Naive thymus-derived CD8-positive, alpha-beta T cell (primary cell): ENCODE measurements around the gene COG4. TPM values are rescaled to one million over a fixed set of nuclear protein-coding genes. Genes with fewer than 3 reads are reported as not detected.

Experiments used
- ATAC-seq, 2 donors: fragments of 150-1000 bp; cut with Tn5 transposase in 1 of 2; sonication (Bioruptor Pico), chemical (Tn5 transposase) in 1 of 2; 1 replicate in 1 of 2; 2 replicates in 1 of 2; pipeline ENCODE4 v1.10.0; 2021; ENCODE audit warnings: mild to moderate bottlenecking in 2 of 2, moderate library complexity in 2 of 2
- POLR2A ChIA-PET: fragments of 350-600 bp; sonication (Branson Sonifier 250); formaldehyde crosslinking; loops from one replicate; lab custom pipeline; 2021; ENCODE audit warnings: antibody characterized with exemption; lab: Charles Lee
- DNase-seq, 10 donors: peaks; one replicate each; pipeline versions ENCODE4 v3.0.0 to v3.0.0-alpha.2; 2020 to 2022
- H3K27ac Mint-ChIP-seq, 10 donors: one replicate each; pipeline ENCODE4 v1.8.0; 2020 to 2022; ENCODE audit warnings: mild to moderate bottlenecking in 10 of 10, mixed read lengths in 10 of 10, moderate library complexity in 4 of 10, inconsistent platforms in 1 of 10
- H3K27me3 Mint-ChIP-seq, 5 donors: one replicate each; pipeline ENCODE4 v1.8.0; 2021 to 2022; ENCODE audit warnings: mixed read lengths in 5 of 5
- H3K36me3 Mint-ChIP-seq, 3 donors: one replicate each; pipeline ENCODE4 v1.8.0; 2020 to 2022; ENCODE audit warnings: mixed read lengths in 3 of 3, mild to moderate bottlenecking in 2 of 3, inconsistent platforms in 1 of 3
- H3K4me1 Mint-ChIP-seq, 4 donors: one replicate each; pipeline ENCODE4 v1.8.0; 2021 to 2022; ENCODE audit warnings: mixed read lengths in 4 of 4
- H3K4me3 Mint-ChIP-seq, 10 donors: one replicate each; pipeline ENCODE4 v1.8.0; 2020 to 2022; ENCODE audit warnings: mild to moderate bottlenecking in 10 of 10, mixed read lengths in 10 of 10, moderate library complexity in 6 of 10, inconsistent platforms in 1 of 10
- H3K9me3 Mint-ChIP-seq, 9 donors: one replicate each; pipeline ENCODE4 v1.8.0; 2020 to 2022; ENCODE audit warnings: mixed read lengths in 9 of 9, mild to moderate bottlenecking in 3 of 9, inconsistent platforms in 1 of 9, moderate library complexity in 1 of 9
- polyA plus RNA-seq, 3 donors: library from polyadenylated mRNA; unstranded; fragments of 300-500 nt; fragmentation: Illumina TruSeq; gene quantifications; one replicate each; pipeline ENCODE4 v1.2.3, GENCODE V29; 2021
- total RNA-seq, 8 experiments: library from RNA in 2 of 8; stranded (reverse) in 2 of 8; gene quantifications; one replicate each; pipeline ENCODE4 v1.2.3 and lab custom pipeline; 2021 to 2026

Gene COG4
- total and polyA plus RNA-seq, 5 experiments from 2014 or later, result 52.4 to 58.6 (median 57.4) TPM

- Mint-ChIP-seq H3K27me3 (no peaks in the 10 kb centered on the region), H3K4me3 (no peak overlapping the region), H3K36me3 (peaks cover 11 to 87% (median 22%) of the 10 kb centered on the region in 3 donors), H3K27ac (peak overlapping the region in 1 of 10 donors; percentile 13), H3K4me1 (peaks cover 0 to 4% (median 0%) of the 10 kb centered on the region in 4 donors), H3K9me3 (no peaks in the 10 kb centered on the region)
- DNase-seq (no peak), ATAC-seq (no peak)
- POLR2A ChIA-PET, result no interaction called here
These were observed 29.1 kb downstream of the COG4 start for GRCh38 chr16:70494202-70494770.

- POLR2A ChIA-PET, result no interaction called here
These were observed 29.6 kb downstream of the COG4 start for GRCh38 chr16:70493802-70494201.

GRCh38 chr16:70490261-70490660, 33.1 kb downstream of the COG4 start:
- no peak for DNase-seq
- no peak overlapping the region for H3K4me3 Mint-ChIP-seq
- no peaks in the 10 kb centered on the region for H3K9me3 Mint-ChIP-seq
- peaks cover 0 to 4% (median 0%) of the 10 kb centered on the region in 4 donors for H3K4me1 Mint-ChIP-seq
- no peaks in the 10 kb centered on the region for H3K27me3 Mint-ChIP-seq
- ATAC-seq, result no peak
- peaks cover 11 to 69% (median 14%) of the 10 kb centered on the region in 3 donors for H3K36me3 Mint-ChIP-seq
- H3K27ac Mint-ChIP-seq, result peak overlapping the region in 1 of 10 donors; percentile 21
- POLR2A ChIA-PET, result no interaction called here

More at GRCh38 chr16:70493802-70494201, 29.6 kb downstream of the COG4 start:
- Mint-ChIP-seq H3K9me3 (no peaks in the 10 kb centered on the region), H3K4me1 (peaks cover 0 to 4% (median 0%) of the 10 kb centered on the region in 4 donors), H3K36me3 (peaks cover 11 to 86% (median 22%) of the 10 kb centered on the region in 3 donors), H3K27ac (peak overlapping the region in 2 of 10 donors; percentile 48 to 83), H3K4me3 (no peak overlapping the region), H3K27me3 (no peaks in the 10 kb centered on the region)
- ATAC-seq, result no peak
- no peak for DNase-seq

- Mint-ChIP-seq H3K4me3 (no peak overlapping the region), H3K36me3 (peaks cover 0 to 53% (median 0%) of the 10 kb centered on the region in 3 donors), H3K9me3 (no peaks in the 10 kb centered on the region), H3K4me1 (no peaks in the 10 kb centered on the region), H3K27me3 (no peaks in the 10 kb centered on the region), H3K27ac (peak overlapping the region in 1 of 10 donors; percentile 86)
- POLR2A ChIA-PET, result interaction anchor here (0.6 to 0.7 kb wide), 2 partner anchors 31 to 43 kb away, joined by 3 read pairs; no protein-coding TSS in a partner anchor
- DNase-seq (no peak), ATAC-seq (no peak)
These were observed 38.5 kb downstream of the COG4 start for GRCh38 chr16:70484867-70485266.

GRCh38 chr16:70483426-70483825, 39.9 kb downstream of the COG4 start:
- Mint-ChIP-seq H3K36me3 (peaks cover 0 to 47% (median 0%) of the 10 kb centered on the region in 3 donors), H3K4me1 (peaks cover 0 to 5% (median 0%) of the 10 kb centered on the region in 4 donors), H3K4me3 (no peak overlapping the region), H3K9me3 (no peaks in the 10 kb centered on the region), H3K27me3 (no peaks in the 10 kb centered on the region), H3K27ac (peak overlapping the region in 4 of 10 donors; percentile 51 to 89 (median 63))
- POLR2A ChIA-PET, result no interaction called here
- ATAC-seq (no peak), DNase-seq (no peak)

- no peak overlapping the region for H3K4me3 Mint-ChIP-seq
- ATAC-seq (no peak), DNase-seq (no peak)
- H3K27ac Mint-ChIP-seq, result peak overlapping the region in 5 of 10 donors; percentile 43 to 78 (median 63)
- POLR2A ChIA-PET, result no interaction called here
- peaks cover 0 to 5% (median 1%) of the 10 kb centered on the region in 4 donors for H3K4me1 Mint-ChIP-seq
- H3K36me3 Mint-ChIP-seq, result peaks cover 0 to 45% (median 0%) of the 10 kb centered on the region in 3 donors
- no peaks in the 10 kb centered on the region for H3K27me3 Mint-ChIP-seq
- H3K9me3 Mint-ChIP-seq, result no peaks in the 10 kb centered on the region
These were observed 40.7 kb downstream of the COG4 start for GRCh38 chr16:70482624-70483023.

- H3K9me3 Mint-ChIP-seq, result no peaks in the 10 kb centered on the region
- no peaks in the 10 kb centered on the region for H3K27me3 Mint-ChIP-seq
- no peak overlapping the region for H3K4me3 Mint-ChIP-seq
- DNase-seq, result no peak
- POLR2A ChIA-PET, result no interaction called here
- H3K36me3 Mint-ChIP-seq, result peaks cover 0 to 47% (median 0%) of the 10 kb centered on the region in 3 donors
- H3K4me1 Mint-ChIP-seq, result peaks cover 0 to 5% (median 1%) of the 10 kb centered on the region in 4 donors
- peak overlapping the region in 7 of 10 donors; percentile 43 to 80 (median 78) for H3K27ac Mint-ChIP-seq
- ATAC-seq, result no peak
These were observed 41.3 kb downstream of the COG4 start for GRCh38 chr16:70481929-70482536.

GRCh38 chr16:70480127-70481105, 42.9 kb downstream of the COG4 start:
- DNase-seq (peak in 1 of 10 donors; percentile 62), ATAC-seq (no peak)
- peak overlapping the region in 2 of 10 donors; percentile 28 to 52 for H3K27ac Mint-ChIP-seq
- H3K36me3 Mint-ChIP-seq, result peaks cover 0 to 39% (median 0%) of the 10 kb centered on the region in 3 donors
- no peaks in the 10 kb centered on the region for H3K27me3 Mint-ChIP-seq
- POLR2A ChIA-PET, result interaction anchor here (0.5 to 1.2 kb wide), 3 partner anchors 9 to 106 kb away, joined by 3 to 4 read pairs (median 3); no protein-coding TSS in a partner anchor
- H3K4me3 Mint-ChIP-seq, result no peak overlapping the region
- no peaks in the 10 kb centered on the region for H3K9me3 Mint-ChIP-seq
- peaks cover 0 to 5% (median 1%) of the 10 kb centered on the region in 4 donors for H3K4me1 Mint-ChIP-seq

GRCh38 chr16:70478912-70479341, 44.4 kb downstream of the COG4 start:
- no peaks in the 10 kb centered on the region for H3K9me3 Mint-ChIP-seq
- peaks cover 0 to 5% (median 1%) of the 10 kb centered on the region in 4 donors for H3K4me1 Mint-ChIP-seq
- H3K27me3 Mint-ChIP-seq, result no peaks in the 10 kb centered on the region
- no peak for DNase-seq
- no peak for ATAC-seq
- POLR2A ChIA-PET, result interaction anchor here (0.7 to 1.0 kb wide), 2 partner anchors 62 to 98 kb away, joined by 3 to 6 read pairs; no protein-coding TSS in a partner anchor
- H3K36me3 Mint-ChIP-seq, result peaks cover 0 to 33% (median 0%) of the 10 kb centered on the region in 3 donors
- peak overlapping the region in 4 of 10 donors; percentile 52 to 88 (median 66) for H3K27ac Mint-ChIP-seq
- no peak overlapping the region for H3K4me3 Mint-ChIP-seq

- Mint-ChIP-seq H3K36me3 (peaks cover 0 to 26% (median 0%) of the 10 kb centered on the region in 3 donors), H3K27me3 (no peaks in the 10 kb centered on the region), H3K9me3 (no peaks in the 10 kb centered on the region), H3K4me1 (peaks cover 0 to 5% (median 1%) of the 10 kb centered on the region in 4 donors), H3K27ac (peak overlapping the region in 3 of 10 donors; percentile 55 to 76 (median 75)), H3K4me3 (peak overlapping the region in 1 of 10 donors; percentile 16)
- DNase-seq, result no peak
- POLR2A ChIA-PET, result interaction anchor here (0.6 to 1.0 kb wide), 3 partner anchors 61 to 97 kb away, joined by 3 to 6 read pairs (median 3); no protein-coding TSS in a partner anchor
- no peak for ATAC-seq
These were observed 45.2 kb downstream of the COG4 start for GRCh38 chr16:70478169-70478568.

GRCh38 chr16:70476272-70477020, 46.9 kb downstream of the COG4 start:
- no peak for ATAC-seq
- H3K36me3 Mint-ChIP-seq, result peaks cover 0 to 18% (median 0%) of the 10 kb centered on the region in 3 donors
- H3K27ac Mint-ChIP-seq, result peak overlapping the region in 3 of 10 donors; percentile 25 to 49 (median 26)
- H3K4me1 Mint-ChIP-seq, result peaks cover 0 to 5% (median 1%) of the 10 kb centered on the region in 4 donors
- H3K9me3 Mint-ChIP-seq, result no peaks in the 10 kb centered on the region
- H3K27me3 Mint-ChIP-seq, result no peaks in the 10 kb centered on the region
- H3K4me3 Mint-ChIP-seq, result no peak overlapping the region
- DNase-seq, result no peak
- POLR2A ChIA-PET, result no interaction called here
